SJCRH30 (cell line): ENCODE measurements around the gene CHD9. TPM values are rescaled to one million over a fixed set of nuclear protein-coding genes. Genes with fewer than 3 reads are reported as not detected.

Experiments used
- DNase-seq, 2 experiments: peaks; one replicate each; pipeline ENCODE4 v3.0.0-alpha.2; 2015 to 2020
- H3K27ac ChIP-seq: fragments of 250-450 bp; sonication (Bioruptor Pico); 2 replicates; pipeline ENCODE4 v1.5.1; 2020; ENCODE audit warnings: mild to moderate bottlenecking, moderate library complexity
- H3K27me3 ChIP-seq: fragments of 250-450 bp; sonication (Bioruptor Pico); 2 replicates; pipeline ENCODE4 v1.5.1; 2020; ENCODE audit warnings: mild to moderate bottlenecking, moderate library complexity
- H3K36me3 ChIP-seq: fragments of 250-450 bp; sonication (Bioruptor Pico); 2 replicates; pipeline ENCODE4 v1.5.1; 2020; ENCODE audit warnings: mild to moderate bottlenecking, moderate library complexity
- H3K4me1 ChIP-seq: fragments of 250-450 bp; sonication (Bioruptor Pico); 2 replicates; pipeline ENCODE4 v1.5.1; 2020; ENCODE audit warnings: mild to moderate bottlenecking, moderate library complexity
- H3K4me3 ChIP-seq: fragments of 250-450 bp; sonication (Bioruptor Pico); 2 replicates; pipeline ENCODE4 v1.5.1; 2020; ENCODE audit warnings: mild to moderate bottlenecking, moderate library complexity
- H3K9me3 ChIP-seq: fragments of 250-450 bp; sonication (Bioruptor Pico); replicated peaks from 2 replicates; pipeline ENCODE4 v1.5.1; 2020; ENCODE audit warnings: mild to moderate bottlenecking, moderate library complexity
- total RNA-seq: library from RNA; depleted of rRNA; stranded (reverse); fragments of >200 nt; shearing (Covaris generic); gene quantifications from 2 replicates; pipeline ENCODE4 v1.2.3, GENCODE V29; 2014; rRNA removed

The CHD9 gene
- total RNA-seq, 1 experiment from 2014 or later: 62.3 TPM

DNA sequence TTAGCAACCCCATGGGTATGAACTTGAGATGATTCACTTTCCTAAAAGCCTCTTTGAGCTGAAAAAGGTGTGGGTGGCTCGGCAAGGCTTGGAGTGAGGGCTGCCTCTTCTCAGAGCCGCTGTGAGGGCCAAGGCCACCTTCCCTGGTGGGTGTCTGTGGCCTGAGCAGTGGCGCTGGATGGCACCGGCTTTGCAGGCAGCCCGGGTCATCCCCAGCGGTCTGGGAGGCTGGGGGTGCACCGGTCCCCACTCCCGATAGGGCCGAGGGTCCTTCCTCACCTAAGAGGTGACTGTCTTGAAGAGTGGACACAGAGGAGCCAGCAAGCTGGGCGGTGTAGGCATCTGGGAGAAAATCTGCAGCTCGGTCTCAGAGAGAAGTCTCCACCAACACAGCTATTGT, 300.3 kb downstream of the CHD9 start:
- Histone ChIP-seq H3K36me3 (no peaks in the 10 kb centered on the region), H3K4me1 (no peaks in the 10 kb centered on the region), H3K27me3 (no peaks in the 10 kb centered on the region), H3K4me3 (no peak overlapping the region), H3K27ac (no peak overlapping the region), H3K9me3 (no peaks in the 10 kb centered on the region)
- no peak for DNase-seq

DNA sequence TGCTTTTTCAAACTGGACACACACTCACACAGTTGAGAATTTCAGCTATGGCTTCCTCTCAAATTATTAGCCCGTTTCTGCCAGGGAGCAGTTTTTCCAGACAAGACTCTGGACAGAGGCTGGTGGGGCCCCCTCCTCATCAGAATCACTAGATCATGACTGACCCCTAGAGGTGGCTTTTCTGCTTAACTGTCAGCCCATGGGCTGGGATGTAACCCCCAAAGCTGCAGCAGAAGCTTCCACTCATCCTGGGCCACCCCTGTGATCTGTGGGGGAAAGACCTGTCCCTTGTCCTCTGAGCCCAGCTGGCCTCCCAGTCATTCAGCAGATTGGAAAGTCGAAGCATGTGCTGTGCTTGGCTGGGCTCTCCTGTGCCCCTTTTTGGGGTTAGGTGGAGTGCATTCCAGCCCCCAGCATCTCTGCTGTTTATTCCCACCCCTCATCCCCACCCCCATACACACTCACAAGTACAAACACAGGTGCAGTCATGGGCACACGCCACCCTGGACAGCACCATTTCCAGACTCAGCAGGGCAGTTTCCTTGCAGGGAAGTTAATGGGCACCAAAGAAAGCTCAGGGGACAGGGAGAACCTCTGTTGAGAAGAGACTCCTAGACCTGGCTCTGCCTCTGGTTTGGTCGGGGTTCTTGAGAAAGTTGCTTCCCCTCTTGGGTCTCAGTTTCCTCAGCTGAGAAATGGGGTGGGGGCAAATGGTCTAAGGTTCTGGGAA, 301.9 kb downstream of the CHD9 start:
- DNase-seq: peak in 1 of 2 experiments; percentile 14
- Histone ChIP-seq H3K36me3 (no peaks in the 10 kb centered on the region), H3K4me3 (no peak overlapping the region), H3K27me3 (no peaks in the 10 kb centered on the region), H3K27ac (no peak overlapping the region), H3K4me1 (no peaks in the 10 kb centered on the region), H3K9me3 (no peaks in the 10 kb centered on the region)

DNA sequence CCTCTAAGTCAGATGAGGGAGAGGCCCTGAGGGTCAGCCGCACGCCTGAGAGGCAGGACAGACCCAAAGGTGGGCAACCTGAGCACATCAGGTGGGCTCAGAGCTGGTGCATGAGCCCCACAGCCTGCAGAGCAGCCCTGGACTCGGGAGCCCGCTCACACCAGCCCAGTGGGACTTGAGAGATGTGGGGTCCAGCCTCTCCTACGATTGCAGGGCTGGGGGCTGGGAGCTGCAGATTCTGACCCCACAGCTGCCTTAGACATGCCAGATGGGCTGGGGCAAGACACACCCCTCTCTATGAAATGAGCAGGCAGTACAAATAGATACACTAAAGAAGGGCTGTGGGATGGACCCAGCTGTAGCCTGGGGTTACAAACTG, 302.4 kb downstream of the CHD9 start:
- H3K27me3 ChIP-seq: no peaks in the 10 kb centered on the region
- H3K4me1 ChIP-seq: no peaks in the 10 kb centered on the region
- no peaks in the 10 kb centered on the region for H3K9me3 ChIP-seq
- H3K4me3 ChIP-seq: no peak overlapping the region
- H3K36me3 ChIP-seq: no peaks in the 10 kb centered on the region
- no peak overlapping the region for H3K27ac ChIP-seq
- no peak for DNase-seq

DNA sequence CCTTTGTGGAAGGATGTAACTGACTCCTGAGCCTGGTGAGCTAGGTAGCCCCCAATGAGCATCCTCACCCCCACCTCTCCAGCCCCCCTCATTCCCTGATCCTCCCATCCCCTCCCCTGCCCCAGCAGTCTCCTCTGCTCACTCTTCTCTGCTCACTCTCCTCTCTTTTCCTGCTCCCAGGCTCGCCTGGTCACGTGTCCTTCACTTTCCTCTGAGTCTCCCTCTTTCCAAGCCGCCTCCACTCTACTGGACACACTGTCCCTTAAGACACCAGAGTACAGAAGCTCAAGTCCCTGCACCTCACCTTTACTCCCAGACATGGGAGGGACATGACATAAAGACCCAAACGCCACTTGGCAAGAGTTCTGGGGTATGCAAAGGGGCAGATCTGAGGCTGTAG, 303.2 kb downstream of the CHD9 start:
- no peak overlapping the region for H3K27ac ChIP-seq
- H3K9me3 ChIP-seq: no peaks in the 10 kb centered on the region
- no peaks in the 10 kb centered on the region for H3K27me3 ChIP-seq
- no peaks in the 10 kb centered on the region for H3K36me3 ChIP-seq
- H3K4me1 ChIP-seq: no peaks in the 10 kb centered on the region
- H3K4me3 ChIP-seq: no peak overlapping the region
- DNase-seq: no peak

DNA sequence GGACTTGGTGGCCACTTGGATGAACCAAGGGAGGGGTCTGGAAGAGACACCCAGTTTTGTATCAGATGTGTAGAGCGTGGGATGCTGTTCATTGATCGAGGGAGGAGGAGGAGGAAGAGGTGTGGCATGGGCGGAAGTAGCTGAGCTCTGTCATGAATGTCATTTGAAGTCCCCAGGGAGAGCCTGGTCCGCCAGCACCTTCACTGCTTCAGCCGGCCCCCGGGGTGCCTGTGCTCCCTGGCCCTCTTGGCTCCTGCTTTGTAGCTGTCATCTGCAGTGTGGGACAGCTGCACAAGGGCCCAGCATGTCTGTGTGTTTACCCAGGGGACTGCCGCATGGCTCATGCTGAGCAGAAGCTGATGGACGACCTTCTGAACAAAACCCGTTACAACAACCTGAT, 304.1 kb downstream of the CHD9 start:
- H3K9me3 ChIP-seq: no peaks in the 10 kb centered on the region
- H3K36me3 ChIP-seq: no peaks in the 10 kb centered on the region
- H3K27me3 ChIP-seq: no peaks in the 10 kb centered on the region
- no peak for DNase-seq
- H3K27ac ChIP-seq: no peak overlapping the region
- no peaks in the 10 kb centered on the region for H3K4me1 ChIP-seq
- H3K4me3 ChIP-seq: no peak overlapping the region

DNA sequence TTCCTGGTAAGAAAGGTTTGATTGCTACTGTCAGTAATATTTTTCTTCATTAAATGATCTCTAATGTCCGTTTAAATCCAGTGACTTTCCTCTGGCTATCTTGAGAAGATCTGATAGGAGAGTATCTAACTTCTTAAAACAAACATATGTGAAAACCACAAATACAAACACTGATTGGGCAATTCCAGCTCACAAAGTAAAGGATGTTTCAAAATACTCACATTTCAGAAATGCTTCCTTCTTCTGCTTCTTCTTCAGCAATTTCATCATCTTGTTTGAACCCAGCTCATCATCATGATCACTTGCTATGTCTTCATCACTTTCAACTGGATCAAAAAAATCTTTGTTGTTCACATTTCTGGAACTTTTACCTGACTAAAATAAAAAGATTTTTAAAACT, 315.1 kb downstream of the CHD9 start:
- H3K27me3 ChIP-seq: no peaks in the 10 kb centered on the region
- H3K4me3 ChIP-seq: no peak overlapping the region
- no peak overlapping the region for H3K27ac ChIP-seq
- no peaks in the 10 kb centered on the region for H3K36me3 ChIP-seq
- H3K9me3 ChIP-seq: no peaks in the 10 kb centered on the region
- no peak for DNase-seq
- no peaks in the 10 kb centered on the region for H3K4me1 ChIP-seq

DNA sequence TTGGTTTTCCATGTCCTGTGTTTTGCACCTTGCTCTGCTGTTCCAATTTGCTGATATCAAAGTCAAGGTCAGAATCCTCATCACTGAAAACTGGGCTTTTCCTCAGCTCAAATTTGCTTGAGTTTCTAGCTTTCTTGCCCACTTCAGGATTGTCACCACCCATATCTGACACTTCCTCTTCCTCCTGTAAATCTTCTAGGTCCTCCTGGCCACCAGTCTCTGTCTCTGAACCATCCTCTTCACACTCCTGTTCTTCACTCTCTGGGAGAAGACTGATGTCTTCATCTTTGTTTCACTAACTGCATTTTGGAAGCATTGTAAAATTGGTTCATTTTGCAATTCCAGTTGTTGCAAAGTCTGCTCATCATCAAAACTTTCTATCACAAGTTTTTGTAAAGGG, 316.0 kb downstream of the CHD9 start:
- no peaks in the 10 kb centered on the region for H3K9me3 ChIP-seq
- H3K27me3 ChIP-seq: no peaks in the 10 kb centered on the region
- H3K4me3 ChIP-seq: no peak overlapping the region
- no peak for DNase-seq
- H3K36me3 ChIP-seq: no peaks in the 10 kb centered on the region
- H3K27ac ChIP-seq: no peak overlapping the region
- H3K4me1 ChIP-seq: no peaks in the 10 kb centered on the region

DNA sequence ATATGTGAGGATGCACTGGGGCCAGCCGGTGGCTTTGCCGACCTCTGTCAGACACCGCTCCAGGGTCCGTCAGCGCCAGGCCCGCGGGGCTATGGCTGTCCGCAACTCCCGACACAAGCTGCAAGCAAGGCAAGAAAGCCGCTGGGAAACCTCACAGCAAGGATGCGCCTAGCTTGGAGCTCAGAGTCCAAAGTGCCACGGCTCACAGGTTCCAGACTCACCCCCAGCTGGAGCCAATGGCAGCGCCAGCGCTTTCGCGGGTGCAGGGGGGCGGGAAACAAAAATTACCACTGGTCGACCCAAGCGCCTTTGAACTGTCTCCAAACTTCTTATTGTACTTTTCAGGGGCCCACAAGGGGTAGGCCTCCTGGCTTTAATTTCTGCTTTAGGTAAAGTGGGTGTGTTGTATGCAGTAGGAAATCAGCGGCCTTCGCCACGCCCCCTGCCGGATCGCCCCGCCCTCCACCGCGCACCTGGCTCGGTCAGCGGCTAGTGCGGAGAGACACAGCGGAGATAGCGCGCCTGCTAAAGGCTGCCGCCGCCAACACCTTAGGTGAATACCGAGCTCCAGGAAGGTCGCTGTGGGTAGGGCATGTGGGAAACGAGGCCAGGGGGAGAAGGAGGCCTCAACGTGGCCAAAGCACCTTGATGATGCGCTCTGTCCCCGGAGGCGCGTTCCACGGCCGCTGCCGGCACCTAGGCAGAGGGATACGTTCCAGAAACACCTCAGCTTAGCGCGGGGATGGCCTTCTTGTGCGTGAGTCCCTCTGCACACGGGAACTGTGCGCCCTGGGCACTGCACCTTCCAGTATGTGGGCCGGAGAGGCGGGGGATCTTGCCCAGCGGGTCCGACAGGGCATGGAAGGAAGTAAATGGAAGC, 318.4 kb downstream of the CHD9 start:
- Histone ChIP-seq H3K4me3 (no peak overlapping the region), H3K4me1 (no peaks in the 10 kb centered on the region), H3K9me3 (no peaks in the 10 kb centered on the region), H3K27ac (no peak overlapping the region), H3K36me3 (no peaks in the 10 kb centered on the region), H3K27me3 (no peaks in the 10 kb centered on the region)
- no peak for DNase-seq

DNA sequence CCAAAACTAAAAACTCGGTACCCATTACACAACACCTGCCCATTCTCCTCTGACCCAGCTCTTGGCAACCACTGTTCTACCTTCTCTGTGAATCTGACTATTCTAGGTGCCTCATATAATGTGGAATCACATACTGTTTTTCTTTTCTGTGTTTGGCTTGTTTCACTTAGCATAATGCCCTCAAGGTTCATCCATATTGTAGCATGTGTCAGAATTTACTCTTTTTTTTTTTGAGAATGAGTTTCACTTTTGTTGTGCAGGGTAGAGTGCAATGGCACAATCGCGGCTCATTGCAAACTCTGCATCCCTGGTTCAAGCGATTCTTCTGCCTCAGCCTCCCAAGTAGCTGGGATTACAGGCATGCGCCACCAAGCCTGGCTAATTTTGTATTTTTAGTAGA, 320.0 kb downstream of the CHD9 start:
- H3K4me1 ChIP-seq: no peaks in the 10 kb centered on the region
- no peak overlapping the region for H3K4me3 ChIP-seq
- no peak for DNase-seq
- no peak overlapping the region for H3K27ac ChIP-seq
- H3K27me3 ChIP-seq: no peaks in the 10 kb centered on the region
- no peaks in the 10 kb centered on the region for H3K36me3 ChIP-seq
- no peaks in the 10 kb centered on the region for H3K9me3 ChIP-seq

DNA sequence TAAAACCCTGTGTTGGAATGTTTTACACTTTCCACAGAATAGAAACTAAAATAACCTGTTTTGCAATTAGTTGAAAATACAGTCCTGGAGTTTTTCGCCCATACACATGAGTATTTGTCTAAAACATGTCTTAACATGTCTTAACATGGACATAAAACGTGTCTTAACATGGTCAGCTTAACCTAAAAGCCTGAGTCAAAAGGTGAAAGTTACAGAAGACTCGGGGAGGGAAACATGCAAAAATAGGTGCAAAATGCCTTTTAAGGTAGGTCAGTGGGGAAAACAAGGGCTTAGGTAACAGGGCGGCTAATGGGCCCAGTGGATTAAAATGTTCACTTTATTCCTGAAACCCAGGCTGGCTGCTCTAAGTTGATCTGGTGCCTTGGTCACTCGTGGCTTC, 323.3 kb downstream of the CHD9 start:
- no peaks in the 10 kb centered on the region for H3K27me3 ChIP-seq
- no peak overlapping the region for H3K27ac ChIP-seq
- H3K4me1 ChIP-seq: no peaks in the 10 kb centered on the region
- DNase-seq: no peak
- H3K9me3 ChIP-seq: no peaks in the 10 kb centered on the region
- H3K4me3 ChIP-seq: no peak overlapping the region
- no peaks in the 10 kb centered on the region for H3K36me3 ChIP-seq

Other genes with a start within 250 kb of the CHD9 start
- not detected in 2 replicates for gene CHD9NB, start 2.1 kb upstream of the CHD9 start, total RNA-seq